Activated CD4-positive, alpha-beta T cell treated with anti-CD3 and anti-CD28 coated beads for 24 hours (primary cell): ENCODE measurements around the gene FAM200A.
"Not testable (repeated sequence)": the region's sequence is repeated elsewhere in the genome, so short reads cannot be mapped to it uniquely, and the experiment has no call there.

ENCODE experiments used
- DNase-seq, 2 donors: peaks; one replicate each; pipeline ENCODE4 v3.0.0-alpha.2; 2020; ENCODE audit warnings: low read depth in 2 of 2

FAM200A gene

GRCh38 chr7:99559175-99559915, 7.4 kb upstream of the FAM200A start:
- no peak for DNase-seq

GRCh38 chr7:99558306-99559174, 6.6 kb upstream of the FAM200A start, which contains the start of gene ZNF655:
TSS of gene ZNF655 (plus strand) at chr7:99558642. CDS start at chr7:99560560, 1,918 bp downstream.
- peak; percentile 74 to 75 for DNase-seq

- DNase-seq, result no peak
Observed at GRCh38 chr7:99557940-99558305, 6.0 kb upstream of the FAM200A start.

- DNase-seq, result no peak
Observed at GRCh38 chr7:99557196-99557607, 5.3 kb upstream of the FAM200A start.

- no peak for DNase-seq
Observed at GRCh38 chr7:99554939-99555338, 3.0 kb upstream of the FAM200A start.

GRCh38 chr7:99553039-99553438, 1.1 kb upstream of the FAM200A start:
- no peak for DNase-seq

- no peak for DNase-seq
Observed at GRCh38 chr7:99551334-99551733, 580 bp downstream of the FAM200A start.

- not testable (repeated sequence) for DNase-seq
Observed at GRCh38 chr7:99549545-99549944, 2.4 kb downstream of the FAM200A start.

- DNase-seq, result not testable (repeated sequence)
Observed at GRCh38 chr7:99545308-99545707, 6.6 kb downstream of the FAM200A start.

GRCh38 chr7:99543916-99544315, 8.0 kb downstream of the FAM200A start:
- no peak for DNase-seq

GRCh38 chr7:99543081-99543671, 8.7 kb downstream of the FAM200A start:
- no peak for DNase-seq

- no peak for DNase-seq
Observed at GRCh38 chr7:99541212-99541611, 10.7 kb downstream of the FAM200A start.

- no peak for DNase-seq
Observed at GRCh38 chr7:99540542-99540941, 11.4 kb downstream of the FAM200A start.

GRCh38 chr7:99539213-99539811, 12.6 kb downstream of the FAM200A start:
- no peak for DNase-seq

GRCh38 chr7:99535667-99536066, 16.2 kb downstream of the FAM200A start:
- no peak for DNase-seq

GRCh38 chr7:99531354-99531765, 20.6 kb downstream of the FAM200A start:
- DNase-seq, result no peak

GRCh38 chr7:99525713-99526440, 26.0 kb downstream of the FAM200A start:
- no peak for DNase-seq

- no peak for DNase-seq
Observed at GRCh38 chr7:99521399-99521798, 30.5 kb downstream of the FAM200A start.

- no peak for DNase-seq
Observed at GRCh38 chr7:99514050-99514449, 37.9 kb downstream of the FAM200A start.

- DNase-seq, result no peak
Observed at GRCh38 chr7:99505324-99505662, 46.6 kb downstream of the FAM200A start.

- DNase-seq, result peak; percentile 94 to 95
Observed at GRCh38 chr7:99504603-99505323, 47.2 kb downstream of the FAM200A start, which contains the start of gene ZKSCAN5. TSS of gene ZKSCAN5 (plus strand) at chr7:99504662. CDS start at chr7:99506045, 1,383 bp downstream.
